PFSK-1 (cell line): ENCODE measurements around the gene DET1. TPM values are rescaled to one million over a fixed set of nuclear protein-coding genes. Genes with fewer than 3 reads are reported as not detected.

Source experiments
- FOXP2 ChIP-seq: optimal IDR thresholded peaks from 2 replicates; pipeline ENCODE3; 2011; ENCODE audit warnings: borderline replicate concordance, control low read depth, inconsistent platforms; ENCODE audit not compliant: insufficient read depth; ENCODE audit errors: extremely low read length, extremely low read depth
- POLR2AphosphoS5 ChIP-seq: IDR thresholded peaks from 2 replicates; pipeline ENCODE4 v1.6.1; 2012; ENCODE audit warnings: low read depth, mild to moderate bottlenecking, control low read depth, low read length, moderate library complexity
- SIN3A ChIP-seq: IDR thresholded peaks from 2 replicates; pipeline ENCODE4 v1.6.1; 2012; ENCODE audit warnings: mild to moderate bottlenecking, low read length, moderate library complexity, borderline replicate concordance; ENCODE audit not compliant: insufficient read depth
- TAF1 ChIP-seq: IDR thresholded peaks from 2 replicates; pipeline ENCODE4 v1.6.1; 2012; ENCODE audit warnings: low read length, control low read depth, borderline replicate concordance; ENCODE audit not compliant: insufficient read depth
- polyA plus RNA-seq: library from polyadenylated mRNA; unstranded; fragments of >200 nt; gene quantifications from one replicate; pipeline ENCODE4 v1.2.1, GENCODE V29; 2012; ENCODE audit warnings: low read depth, missing spikeins; ENCODE audit not compliant: insufficient read length
- TF ChIP-seq, protein P1 (sequence below), 2 experiments: IDR thresholded peaks; 2 replicates each; pipeline versions ENCODE4 v1.6.1 to v1.8.0; 2011 to 2012; ENCODE audit warnings: low read depth in 2 of 2, low read length in 2 of 2, control low read depth in 1 of 2, inconsistent platforms in 1 of 2, mild to moderate bottlenecking in 1 of 2, moderate library complexity in 1 of 2; ENCODE audit not compliant: insufficient read depth in 1 of 2

Gene DET1
- 13.9 TPM for polyA plus RNA-seq

DNA sequence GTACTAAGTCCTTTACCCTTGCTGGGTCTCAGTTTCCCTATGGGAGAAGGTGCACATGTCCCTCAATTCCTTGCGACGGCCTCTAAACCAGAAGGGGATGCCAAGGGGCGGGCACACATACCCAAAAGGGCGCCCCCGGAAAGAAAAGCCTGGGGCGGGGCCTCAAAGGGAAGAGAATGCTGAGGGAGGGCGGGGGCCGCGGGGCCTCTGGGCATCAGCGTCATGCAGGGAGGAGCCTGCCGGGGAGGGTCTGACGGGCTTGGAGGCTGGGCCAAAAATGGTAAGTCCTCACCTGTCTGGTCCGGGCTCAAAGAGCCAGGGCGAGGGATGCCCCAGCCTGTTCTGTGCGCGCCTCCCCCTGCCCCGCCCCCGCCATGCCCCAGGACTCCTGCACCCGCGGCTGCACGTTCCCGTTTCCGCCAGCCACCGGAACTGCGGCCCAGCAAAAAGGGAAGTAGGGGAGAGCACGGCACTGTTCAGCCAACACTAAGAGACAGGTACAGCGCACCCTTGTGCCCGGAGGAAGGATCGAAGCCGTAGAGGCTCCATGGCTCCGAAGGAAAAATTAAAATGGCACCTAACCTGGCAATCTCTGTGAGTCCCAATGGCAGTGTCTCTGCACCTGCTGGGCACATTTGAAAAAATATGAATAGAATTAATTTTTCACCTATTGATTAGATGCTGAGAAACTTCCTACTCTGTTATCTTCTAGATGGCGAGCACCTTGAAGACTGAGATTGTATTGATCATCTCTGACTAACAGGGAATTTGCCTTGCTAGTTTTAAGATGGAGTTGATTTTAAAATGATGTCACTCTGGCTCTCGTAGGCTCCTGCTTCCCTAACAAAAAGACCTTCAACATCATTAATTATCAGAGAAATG is at the start of gene DET1:
TSS of gene DET1 (minus strand) at position 434 of the 882 bp plus-strand sequence. CDS start 14,976 bp downstream, outside the sequence.
- no peak for TF ChIP-seq SIN3A
- peak; percentile 76; the same call in 1 of the 2 replicates for TF ChIP-seq TAF1
- TF ChIP-seq, protein P1, sequence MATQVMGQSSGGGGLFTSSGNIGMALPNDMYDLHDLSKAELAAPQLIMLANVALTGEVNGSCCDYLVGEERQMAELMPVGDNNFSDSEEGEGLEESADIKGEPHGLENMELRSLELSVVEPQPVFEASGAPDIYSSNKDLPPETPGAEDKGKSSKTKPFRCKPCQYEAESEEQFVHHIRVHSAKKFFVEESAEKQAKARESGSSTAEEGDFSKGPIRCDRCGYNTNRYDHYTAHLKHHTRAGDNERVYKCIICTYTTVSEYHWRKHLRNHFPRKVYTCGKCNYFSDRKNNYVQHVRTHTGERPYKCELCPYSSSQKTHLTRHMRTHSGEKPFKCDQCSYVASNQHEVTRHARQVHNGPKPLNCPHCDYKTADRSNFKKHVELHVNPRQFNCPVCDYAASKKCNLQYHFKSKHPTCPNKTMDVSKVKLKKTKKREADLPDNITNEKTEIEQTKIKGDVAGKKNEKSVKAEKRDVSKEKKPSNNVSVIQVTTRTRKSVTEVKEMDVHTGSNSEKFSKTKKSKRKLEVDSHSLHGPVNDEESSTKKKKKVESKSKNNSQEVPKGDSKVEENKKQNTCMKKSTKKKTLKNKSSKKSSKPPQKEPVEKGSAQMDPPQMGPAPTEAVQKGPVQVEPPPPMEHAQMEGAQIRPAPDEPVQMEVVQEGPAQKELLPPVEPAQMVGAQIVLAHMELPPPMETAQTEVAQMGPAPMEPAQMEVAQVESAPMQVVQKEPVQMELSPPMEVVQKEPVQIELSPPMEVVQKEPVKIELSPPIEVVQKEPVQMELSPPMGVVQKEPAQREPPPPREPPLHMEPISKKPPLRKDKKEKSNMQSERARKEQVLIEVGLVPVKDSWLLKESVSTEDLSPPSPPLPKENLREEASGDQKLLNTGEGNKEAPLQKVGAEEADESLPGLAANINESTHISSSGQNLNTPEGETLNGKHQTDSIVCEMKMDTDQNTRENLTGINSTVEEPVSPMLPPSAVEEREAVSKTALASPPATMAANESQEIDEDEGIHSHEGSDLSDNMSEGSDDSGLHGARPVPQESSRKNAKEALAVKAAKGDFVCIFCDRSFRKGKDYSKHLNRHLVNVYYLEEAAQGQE (IDR thresholded peaks at IDR 0.05; ENCODE audit: insufficient read depth in 1 of 2, low read depth in 2 of 2, low read length in 2 of 2), result no peak
- peak; percentile 60 for TF ChIP-seq POLR2AphosphoS5
- peak; percentile 86 for TF ChIP-seq FOXP2

DNA sequence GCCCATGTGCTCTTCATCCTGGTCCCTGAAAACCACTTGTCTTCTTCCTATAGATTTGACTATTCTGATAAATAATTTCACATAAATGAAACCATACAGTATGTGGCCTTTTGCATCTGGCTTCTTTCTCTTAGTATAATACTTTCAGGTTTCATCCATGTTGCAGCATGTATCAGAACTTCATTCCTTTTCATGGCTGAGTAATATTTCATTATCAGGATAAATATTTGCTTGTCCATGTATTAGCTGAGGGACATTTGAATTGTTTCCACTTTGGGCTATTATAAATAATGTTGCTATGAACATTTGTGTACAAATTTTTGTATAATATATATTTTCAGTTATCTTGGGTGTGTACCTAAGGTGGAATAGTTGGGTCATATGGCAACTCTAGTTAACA is 44.9 kb upstream of the DET1 start:
- no peak for TF ChIP-seq FOXP2
- no peak for TF ChIP-seq POLR2AphosphoS5
- no peak for TF ChIP-seq SIN3A
- no peak for TF ChIP-seq TAF1
- TF ChIP-seq, protein P1 (IDR thresholded peaks at IDR 0.05; ENCODE audit: insufficient read depth in 1 of 2, low read depth in 2 of 2, low read length in 2 of 2), result no peak

DNA sequence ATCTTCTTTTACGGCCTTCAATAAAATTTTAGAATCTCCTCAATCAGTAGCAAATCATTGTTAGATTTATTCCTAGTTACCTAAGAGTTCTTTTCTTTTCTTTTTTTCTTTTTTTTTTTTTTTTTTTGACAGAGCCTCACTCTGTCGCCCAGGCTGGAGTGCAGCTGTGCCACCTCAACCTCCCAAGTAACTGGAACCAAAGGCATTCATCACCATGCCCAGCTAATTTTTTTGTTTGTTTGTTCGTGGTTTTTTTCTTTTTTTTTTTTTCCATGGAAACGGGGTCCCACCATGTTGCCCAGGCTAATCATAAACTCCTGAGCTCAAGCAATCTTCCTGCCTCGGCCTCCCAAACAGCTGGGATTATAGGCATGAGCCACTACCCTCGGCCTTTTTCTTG is 44.3 kb upstream of the DET1 start:
- TF ChIP-seq FOXP2 (no peak), SIN3A (no peak), TAF1 (no peak), POLR2AphosphoS5 (no peak)
- TF ChIP-seq, protein P1 (IDR thresholded peaks at IDR 0.05; ENCODE audit: insufficient read depth in 1 of 2, low read depth in 2 of 2, low read length in 2 of 2), result no peak

- TF ChIP-seq POLR2AphosphoS5 (no peak), FOXP2 (no peak), TAF1 (no peak), SIN3A (no peak)
- TF ChIP-seq, protein P1 (IDR thresholded peaks at IDR 0.05; ENCODE audit: insufficient read depth in 1 of 2, low read depth in 2 of 2, low read length in 2 of 2), result no peak
These were observed 40.1 kb upstream of the DET1 start for GRCh38 chr15:88586401-88587162.
